ENCODE data around the gene AGTR2. TPM values are rescaled to one million over a fixed set of nuclear protein-coding genes. Genes with fewer than 3 reads are reported as not detected.

AGTR2 gene
- total and polyA plus RNA-seq, 2 donors (not counting 3 experiments of a cell fraction or from before 2014, with no cell fraction given) = not detected

DNA sequence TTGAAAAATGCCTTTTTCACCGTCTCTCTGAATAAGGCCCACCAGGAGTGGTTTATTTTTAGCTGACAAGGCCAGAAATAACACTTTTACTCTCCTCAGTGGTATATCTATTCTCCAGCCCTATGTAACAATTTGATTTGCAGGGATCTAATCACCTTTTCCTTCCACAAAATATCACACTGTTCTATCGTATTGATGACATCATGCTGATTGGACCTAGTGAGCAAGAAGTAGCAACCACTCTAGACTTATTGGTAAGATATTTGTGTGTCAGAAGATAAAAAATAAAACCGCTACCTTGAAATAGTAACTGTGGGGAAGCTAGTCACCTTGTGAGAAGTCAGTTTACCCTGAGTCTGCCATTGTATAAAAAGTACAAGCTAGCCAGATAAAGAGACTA lies 27.7 kb downstream of the AGTR2 start:
- no peaks in the 10 kb centered on the region for H3K9me1 ChIP-seq (replicated peaks; ENCODE audit: control insufficient read depth, extremely low read depth, insufficient read depth, low read length)
- H3K9ac ChIP-seq (replicated peaks; ENCODE audit: extremely low read depth, insufficient read depth, low read length) = no peak overlapping the region
- TF ChIP-seq POLR2AphosphoS5 (IDR thresholded peaks at IDR 0.05; ENCODE audit: insufficient read depth, low read depth, low read length) (no peak), JUN (IDR thresholded peaks at IDR 0.05; ENCODE audit: borderline replicate concordance, insufficient read depth, insufficient read length, low read depth) (no peak), GATA2 (IDR thresholded peaks at IDR 0.05; ENCODE audit: insufficient read depth, insufficient read length, low read depth, low read length) (no peak), EZH2 (IDR thresholded peaks at IDR 0.05; ENCODE audit: borderline replicate concordance, low read depth, low read length, severe bottlenecking) (no peak), MYC (IDR thresholded peaks at IDR 0.05; ENCODE audit: low read depth, low read length) (no peak), FOS (IDR thresholded peaks at IDR 0.05; ENCODE audit: borderline replicate concordance, insufficient read depth, low read length) (no peak), POLR2A (IDR thresholded peaks at IDR 0.05; ENCODE audit: low read depth, low read length) (no peak)
- TF ChIP-seq, protein P1, sequence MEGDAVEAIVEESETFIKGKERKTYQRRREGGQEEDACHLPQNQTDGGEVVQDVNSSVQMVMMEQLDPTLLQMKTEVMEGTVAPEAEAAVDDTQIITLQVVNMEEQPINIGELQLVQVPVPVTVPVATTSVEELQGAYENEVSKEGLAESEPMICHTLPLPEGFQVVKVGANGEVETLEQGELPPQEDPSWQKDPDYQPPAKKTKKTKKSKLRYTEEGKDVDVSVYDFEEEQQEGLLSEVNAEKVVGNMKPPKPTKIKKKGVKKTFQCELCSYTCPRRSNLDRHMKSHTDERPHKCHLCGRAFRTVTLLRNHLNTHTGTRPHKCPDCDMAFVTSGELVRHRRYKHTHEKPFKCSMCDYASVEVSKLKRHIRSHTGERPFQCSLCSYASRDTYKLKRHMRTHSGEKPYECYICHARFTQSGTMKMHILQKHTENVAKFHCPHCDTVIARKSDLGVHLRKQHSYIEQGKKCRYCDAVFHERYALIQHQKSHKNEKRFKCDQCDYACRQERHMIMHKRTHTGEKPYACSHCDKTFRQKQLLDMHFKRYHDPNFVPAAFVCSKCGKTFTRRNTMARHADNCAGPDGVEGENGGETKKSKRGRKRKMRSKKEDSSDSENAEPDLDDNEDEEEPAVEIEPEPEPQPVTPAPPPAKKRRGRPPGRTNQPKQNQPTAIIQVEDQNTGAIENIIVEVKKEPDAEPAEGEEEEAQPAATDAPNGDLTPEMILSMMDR (IDR thresholded peaks at IDR 0.05; ENCODE audit: extremely low read depth in 1 of 2, insufficient read depth in 1 of 2, low read depth in 1 of 2, low read length in 2 of 2) = no peak
- TF ChIP-seq, protein P2, sequence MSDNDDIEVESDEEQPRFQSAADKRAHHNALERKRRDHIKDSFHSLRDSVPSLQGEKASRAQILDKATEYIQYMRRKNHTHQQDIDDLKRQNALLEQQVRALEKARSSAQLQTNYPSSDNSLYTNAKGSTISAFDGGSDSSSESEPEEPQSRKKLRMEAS (IDR thresholded peaks at IDR 0.05; ENCODE audit: insufficient read depth, insufficient read length) = no peak
- H2AFZ ChIP-seq (ENCODE audit: low read depth, low read length) = no peak overlapping the region
- no TSS peak for BruUV-seq (replicated peaks)
- POLR2A ChIA-PET = no interaction called here
- no peak for DNase-seq (ENCODE audit: low read depth, low spot score)
- FAIRE-seq = peak; percentile 68
- H3K4me1 ChIP-seq (ENCODE audit: control insufficient read depth, extremely low read depth, insufficient read depth, low read length) = no peaks in the 10 kb centered on the region
- no peak overlapping the region for H3K4me3 ChIP-seq (replicated peaks in 1 of 3; ENCODE audit: insufficient read depth in 1 of 3, low read depth in 1 of 3, low read length in 3 of 3)
- no peak overlapping the region for H3K4me2 ChIP-seq (ENCODE audit: insufficient read depth, low read length)
- no peaks in the 10 kb centered on the region for H3K9me3 ChIP-seq (replicated peaks; ENCODE audit: control insufficient read depth, insufficient read depth, low read length)
- dilution Hi-C loops (cut with MboI; ENCODE audit: extremely low pct_ligation_motif_present, low sequenced_read_pairs) (no loop called here), intact Hi-C loops (cut with micrococcal nuclease) (no loop called here)
- CTCF ChIA-PET = no interaction called here
- H3K27me3 ChIP-seq (ENCODE audit: control insufficient read depth in 2 of 2, insufficient read depth in 2 of 2, low read length in 2 of 2) = no peaks in the 10 kb centered on the region
- H3K36me3 ChIP-seq (ENCODE audit: control insufficient read depth in 2 of 2, extremely low read depth in 1 of 2, insufficient read depth in 2 of 2, low read length in 2 of 2) = no peaks in the 10 kb centered on the region
- H3K79me2 ChIP-seq (ENCODE audit: control insufficient read depth, insufficient read depth, low read length) = no peaks in the 10 kb centered on the region
- no peaks in the 10 kb centered on the region for H4K20me1 ChIP-seq (replicated peaks; ENCODE audit: control insufficient read depth, extremely low read depth, insufficient read depth, low read length)
- H3K27ac ChIP-seq (ENCODE audit: insufficient read depth, low read depth, low read length) = no peak overlapping the region

Data from endothelial cell of umbilical vein (primary cell).